Spleen (tissue), 7 donors: ENCODE results near the gene DBH.

Experiments
- CTCF ChIP-seq, 11 experiments: fragments of 200-600 bp in 7 of 11; fragments of 450-650 bp in 4 of 11; sonication (generic) in 4 of 11; IDR thresholded peaks in 8 of 11; conservative IDR thresholded peaks in 3 of 11; 1 replicate in 7 of 11; 2 replicates in 4 of 11; pipeline versions ENCODE4 v1.4.0 to v1.8.0; 2016 to 2021; ENCODE audit warnings: antibody characterized with exemption in 11 of 11, inconsistent platforms in 4 of 11, mild to moderate bottlenecking in 1 of 11
- POLR2AphosphoS5 ChIP-seq, 3 donors: sonication (generic); formaldehyde crosslinking; IDR thresholded peaks; one replicate each; pipeline ENCODE4 v1.5.1; 2017; ENCODE audit warnings: antibody characterized with exemption in 3 of 3
- donor health status: DM: no; HTN: no; CAD: no; lungs with moderate emphysema.
- donor health status: DM: no; HTN: no; CAD: no.
- donor health status: DM: no; HTN: no; CAD: no.

GRCh38 chr9:133591116-133591910 lies 44.9 kb upstream of the DBH start:
- no peak for TF ChIP-seq CTCF (IDR thresholded peaks at IDR 0.05 in 8 of 11, conservative IDR thresholded peaks at IDR 0.05 in 3 of 11)
- no peak for TF ChIP-seq POLR2AphosphoS5 (IDR thresholded peaks at IDR 0.05)
